ENCODE results near the gene VASP. TPM values are rescaled to one million over a fixed set of nuclear protein-coding genes. Genes with fewer than 3 reads are reported as not detected.

Gene VASP
- total and polyA plus RNA-seq, 2 donors (not counting 3 experiments of a cell fraction or from before 2014, with no cell fraction given), result 94.3 to 154 TPM

DNA sequence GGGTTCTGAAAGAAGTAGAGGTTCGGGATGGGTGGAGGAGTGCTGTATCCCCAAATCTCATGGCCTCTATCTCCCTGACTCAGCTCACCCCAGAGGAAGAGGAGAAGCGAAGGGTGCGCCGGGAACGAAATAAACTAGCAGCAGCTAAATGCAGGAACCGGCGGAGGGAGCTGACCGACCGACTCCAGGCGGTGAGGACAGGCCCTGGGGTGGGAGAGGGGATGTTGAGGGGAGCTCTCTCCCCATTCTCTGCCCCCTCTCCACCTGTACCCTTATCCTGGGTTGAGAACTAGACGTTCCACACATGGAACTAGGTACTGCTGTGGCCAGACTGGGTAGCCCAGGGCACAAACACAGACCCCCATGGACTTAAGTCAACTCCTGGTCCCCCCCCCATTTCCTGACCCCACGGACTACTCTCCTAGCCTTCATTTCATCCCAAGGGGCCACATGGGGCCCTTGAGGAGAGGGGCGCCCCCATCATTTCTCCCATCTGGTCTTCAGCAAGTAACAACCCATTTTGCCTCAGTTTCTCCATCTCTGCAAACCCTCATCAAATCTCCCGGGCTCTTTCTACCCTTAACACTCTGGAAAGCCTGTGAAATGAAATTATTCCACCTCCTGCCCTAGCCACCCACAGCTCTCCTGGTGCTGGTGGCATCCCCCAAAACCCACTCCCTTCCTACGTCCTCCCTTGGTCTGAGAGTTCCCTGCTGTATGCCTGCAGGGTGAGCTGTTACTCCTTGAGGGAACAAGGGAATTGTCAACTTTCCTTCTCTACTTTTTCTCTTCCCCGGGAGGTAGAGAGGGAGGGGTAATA, 36.0 kb upstream of the VASP start:
- DNase-seq (ENCODE audit: low read depth, low spot score), result no peak
- Histone ChIP-seq H3K79me2 (ENCODE audit: control insufficient read depth, insufficient read depth, low read length) (no peaks in the 10 kb centered on the region), H3K4me3 (replicated peaks in 1 of 3; ENCODE audit: insufficient read depth in 1 of 3, low read depth in 1 of 3, low read length in 3 of 3) (no peak overlapping the region), H2AFZ (ENCODE audit: low read depth, low read length) (no peak overlapping the region), H3K27me3 (ENCODE audit: control insufficient read depth in 2 of 2, insufficient read depth in 2 of 2, low read length in 2 of 2) (no peaks in the 10 kb centered on the region), H3K27ac (ENCODE audit: insufficient read depth, low read depth, low read length) (no peak overlapping the region), H3K9ac (replicated peaks; ENCODE audit: extremely low read depth, insufficient read depth, low read length) (no peak overlapping the region), H4K20me1 (replicated peaks; ENCODE audit: control insufficient read depth, extremely low read depth, insufficient read depth, low read length) (no peaks in the 10 kb centered on the region), H3K9me3 (replicated peaks; ENCODE audit: control insufficient read depth, insufficient read depth, low read length) (no peaks in the 10 kb centered on the region), H3K4me1 (ENCODE audit: control insufficient read depth, extremely low read depth, insufficient read depth, low read length) (peaks cover 18% of the 10 kb centered on the region), H3K4me2 (ENCODE audit: insufficient read depth, low read length) (no peak overlapping the region), H3K9me1 (replicated peaks; ENCODE audit: control insufficient read depth, extremely low read depth, insufficient read depth, low read length) (no peaks in the 10 kb centered on the region), H3K36me3 (ENCODE audit: control insufficient read depth in 2 of 2, extremely low read depth in 1 of 2, insufficient read depth in 2 of 2, low read length in 2 of 2) (no peaks in the 10 kb centered on the region)
- BruUV-seq (replicated peaks), result no TSS peak
- intact Hi-C loops (cut with micrococcal nuclease), result no loop called here
- TF ChIP-seq FOS (IDR thresholded peaks at IDR 0.05; ENCODE audit: borderline replicate concordance, insufficient read depth, low read length) (no peak), GATA2 (IDR thresholded peaks at IDR 0.05; ENCODE audit: insufficient read depth, insufficient read length, low read depth, low read length) (no peak), MYC (IDR thresholded peaks at IDR 0.05; ENCODE audit: low read depth, low read length) (no peak), POLR2AphosphoS5 (IDR thresholded peaks at IDR 0.05; ENCODE audit: insufficient read depth, low read depth, low read length) (no peak), POLR2A (IDR thresholded peaks at IDR 0.05; ENCODE audit: low read depth, low read length) (no peak), JUN (IDR thresholded peaks at IDR 0.05; ENCODE audit: borderline replicate concordance, insufficient read depth, insufficient read length, low read depth) (no peak), EZH2 (IDR thresholded peaks at IDR 0.05; ENCODE audit: borderline replicate concordance, low read depth, low read length, severe bottlenecking) (no peak)
- TF ChIP-seq, protein P1, sequence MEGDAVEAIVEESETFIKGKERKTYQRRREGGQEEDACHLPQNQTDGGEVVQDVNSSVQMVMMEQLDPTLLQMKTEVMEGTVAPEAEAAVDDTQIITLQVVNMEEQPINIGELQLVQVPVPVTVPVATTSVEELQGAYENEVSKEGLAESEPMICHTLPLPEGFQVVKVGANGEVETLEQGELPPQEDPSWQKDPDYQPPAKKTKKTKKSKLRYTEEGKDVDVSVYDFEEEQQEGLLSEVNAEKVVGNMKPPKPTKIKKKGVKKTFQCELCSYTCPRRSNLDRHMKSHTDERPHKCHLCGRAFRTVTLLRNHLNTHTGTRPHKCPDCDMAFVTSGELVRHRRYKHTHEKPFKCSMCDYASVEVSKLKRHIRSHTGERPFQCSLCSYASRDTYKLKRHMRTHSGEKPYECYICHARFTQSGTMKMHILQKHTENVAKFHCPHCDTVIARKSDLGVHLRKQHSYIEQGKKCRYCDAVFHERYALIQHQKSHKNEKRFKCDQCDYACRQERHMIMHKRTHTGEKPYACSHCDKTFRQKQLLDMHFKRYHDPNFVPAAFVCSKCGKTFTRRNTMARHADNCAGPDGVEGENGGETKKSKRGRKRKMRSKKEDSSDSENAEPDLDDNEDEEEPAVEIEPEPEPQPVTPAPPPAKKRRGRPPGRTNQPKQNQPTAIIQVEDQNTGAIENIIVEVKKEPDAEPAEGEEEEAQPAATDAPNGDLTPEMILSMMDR (IDR thresholded peaks at IDR 0.05; ENCODE audit: extremely low read depth in 1 of 2, insufficient read depth in 1 of 2, low read depth in 1 of 2, low read length in 2 of 2), result no peak
- TF ChIP-seq, protein P2, sequence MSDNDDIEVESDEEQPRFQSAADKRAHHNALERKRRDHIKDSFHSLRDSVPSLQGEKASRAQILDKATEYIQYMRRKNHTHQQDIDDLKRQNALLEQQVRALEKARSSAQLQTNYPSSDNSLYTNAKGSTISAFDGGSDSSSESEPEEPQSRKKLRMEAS (IDR thresholded peaks at IDR 0.05; ENCODE audit: insufficient read depth, insufficient read length), result no peak
- ChIA-PET CTCF (interaction anchor here (3.0 kb wide), 1 partner anchor 32 kb away, joined by 20 read pairs; no protein-coding TSS in a partner anchor), POLR2A (no interaction called here)
- dilution Hi-C loops (cut with MboI; ENCODE audit: extremely low pct_ligation_motif_present, low sequenced_read_pairs), result no loop called here
- FAIRE-seq, result no peak
